ENCODE measurements around the gene TPO. TPM values are rescaled to one million over a fixed set of nuclear protein-coding genes. Genes with fewer than 3 reads are reported as not detected.
A peak's percentile ranks its signal among the peaks of the same experiment; 100 is the strongest.

The TPO gene
- total RNA-seq, 1 experiment from 2014 or later = not detected

DNA sequence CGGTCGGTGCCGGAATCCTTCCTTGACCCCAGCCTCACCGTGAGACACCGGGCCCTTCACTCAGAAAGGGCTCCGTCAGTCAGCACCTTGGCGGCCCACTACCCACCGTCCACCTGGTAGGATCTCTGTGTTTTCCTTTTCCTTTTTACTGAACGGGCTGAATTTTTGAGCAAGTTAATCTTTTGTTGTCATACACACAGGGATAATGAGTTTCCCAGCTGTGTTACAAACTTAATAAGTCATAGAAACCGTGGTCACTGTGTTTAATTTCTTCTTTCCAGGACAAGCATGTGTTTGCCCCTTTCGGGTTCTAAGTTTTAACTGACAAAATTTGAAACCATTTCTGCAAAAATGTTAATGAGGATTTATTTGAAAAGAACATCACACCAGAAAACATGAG is 39.0 kb upstream of the TPO start:
- TF ChIP-seq, protein P1, sequence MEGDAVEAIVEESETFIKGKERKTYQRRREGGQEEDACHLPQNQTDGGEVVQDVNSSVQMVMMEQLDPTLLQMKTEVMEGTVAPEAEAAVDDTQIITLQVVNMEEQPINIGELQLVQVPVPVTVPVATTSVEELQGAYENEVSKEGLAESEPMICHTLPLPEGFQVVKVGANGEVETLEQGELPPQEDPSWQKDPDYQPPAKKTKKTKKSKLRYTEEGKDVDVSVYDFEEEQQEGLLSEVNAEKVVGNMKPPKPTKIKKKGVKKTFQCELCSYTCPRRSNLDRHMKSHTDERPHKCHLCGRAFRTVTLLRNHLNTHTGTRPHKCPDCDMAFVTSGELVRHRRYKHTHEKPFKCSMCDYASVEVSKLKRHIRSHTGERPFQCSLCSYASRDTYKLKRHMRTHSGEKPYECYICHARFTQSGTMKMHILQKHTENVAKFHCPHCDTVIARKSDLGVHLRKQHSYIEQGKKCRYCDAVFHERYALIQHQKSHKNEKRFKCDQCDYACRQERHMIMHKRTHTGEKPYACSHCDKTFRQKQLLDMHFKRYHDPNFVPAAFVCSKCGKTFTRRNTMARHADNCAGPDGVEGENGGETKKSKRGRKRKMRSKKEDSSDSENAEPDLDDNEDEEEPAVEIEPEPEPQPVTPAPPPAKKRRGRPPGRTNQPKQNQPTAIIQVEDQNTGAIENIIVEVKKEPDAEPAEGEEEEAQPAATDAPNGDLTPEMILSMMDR (conservative IDR thresholded peaks at IDR 0.05) = no peak
- Histone ChIP-seq H2BK12ac (ENCODE audit: insufficient read length, low read depth, low read length) (no peak overlapping the region), H4K91ac (ENCODE audit: insufficient read length, low read depth, low read length) (no peak overlapping the region), H3K14ac (ENCODE audit: insufficient read depth, low read length) (no peak overlapping the region), H3K9ac (ENCODE audit: extremely low read depth, insufficient read length, low read length) (no peak overlapping the region), H2BK120ac (ENCODE audit: low read depth, low read length, poor library complexity, severe bottlenecking) (no peak overlapping the region), H2AK5ac (ENCODE audit: insufficient read length, low read length) (no peak overlapping the region), H4K8ac (replicated peaks; ENCODE audit: insufficient read length, low read depth, low read length) (no peak overlapping the region), H3K23me2 (ENCODE audit: insufficient read length, low read depth, low read length, poor library complexity, severe bottlenecking) (no peaks in the 10 kb centered on the region), H2BK15ac (ENCODE audit: low read depth, low read length) (no peak overlapping the region), H4K20me1 (ENCODE audit: control insufficient read depth, insufficient read depth, insufficient read length) (no peaks in the 10 kb centered on the region), H2BK20ac (ENCODE audit: low read depth, low read length, poor library complexity, severe bottlenecking) (no peak overlapping the region), H3K4me2 (ENCODE audit: insufficient read depth, insufficient read length, low read length) (no peak overlapping the region), H3K56ac (ENCODE audit: insufficient read length, low read depth, low read length) (no peak overlapping the region), H3K23ac (ENCODE audit: insufficient read length, low read depth, low read length) (no peak overlapping the region), H3K9me3 (ENCODE audit: control insufficient read depth, low read depth, low read length) (no peaks in the 10 kb centered on the region), H3K4me1 (ENCODE audit: insufficient read depth, low read length) (no peaks in the 10 kb centered on the region), H3K79me2 (ENCODE audit: insufficient read depth, low read length) (no peaks in the 10 kb centered on the region), H2AFZ (ENCODE audit: low read length) (no peak overlapping the region), H3T11ph (ENCODE audit: low read length) (no peak overlapping the region), H3K4ac (ENCODE audit: low read depth, low read length) (no peak overlapping the region), H3K18ac (ENCODE audit: insufficient read length, low read depth, low read length) (no peak overlapping the region), H3K27me3 (ENCODE audit: insufficient read depth, low read length) (no peaks in the 10 kb centered on the region), H3K79me1 (ENCODE audit: insufficient read depth, low read depth, low read length, poor library complexity, severe bottlenecking) (no peaks in the 10 kb centered on the region), H3K27ac (ENCODE audit: insufficient read length, low read depth, low read length) (no peak overlapping the region), H4K5ac (ENCODE audit: insufficient read length, low read depth, low read length) (no peak overlapping the region), H2BK5ac (ENCODE audit: insufficient read length, low read length) (no peak overlapping the region)
- H3K36me3 Mint-ChIP-seq (ENCODE audit: insufficient read depth in 1 of 3, low read depth in 3 of 3) = no peaks in the 10 kb centered on the region
- peaks cover 28% of the 10 kb centered on the region for H3K27me3 Mint-ChIP-seq (ENCODE audit: low read depth)
- no peaks in the 10 kb centered on the region; a peak in 1 of 5 replicates for H3K9me3 Mint-ChIP-seq
- H3K4me3 Mint-ChIP-seq = no peak overlapping the region
- peaks cover 0 to 2% of the 10 kb centered on the region in 2 experiments; a peak in 1 of 4 replicates for H3K4me1 Mint-ChIP-seq
- DNase-seq = no peak
- WGBS (ENCODE audit: extremely low coverage, insufficient read length, low lambda C conversion rate) = no CpG with 5 or more reads among the region's 11 CpGs
- peak overlapping the region in 1 of 3 experiments; percentile 32; a peak in 1 of 7 replicates for H3K27ac Mint-ChIP-seq

All from H9 (cell line).